Neural cell (in vitro differentiated cells): Measurements from ENCODE around the gene EGR4.

Experiments used
- EP300 ChIP-seq: fragments of 450-650 bp; conservative IDR thresholded peaks from 2 replicates; pipeline ENCODE4 v1.6.1; 2014; ENCODE audit warnings: antibody characterized with exemption, mild to moderate bottlenecking, moderate library complexity; ENCODE audit not compliant: poor library complexity, severe bottlenecking
- EZH2 ChIP-seq: fragments of 200-600, 300-800 bp; shearing (Covaris generic), sonication (generic); IDR thresholded peaks from 2 replicates; pipeline ENCODE4 v1.6.1; 2014; ENCODE audit warnings: antibody characterized with exemption, low read length, borderline replicate concordance, mild to moderate bottlenecking; ENCODE audit not compliant: insufficient read depth, poor library complexity, severe bottlenecking
- RAD21 ChIP-seq: fragments of 450-650 bp; conservative IDR thresholded peaks from 2 replicates; pipeline ENCODE4 v1.6.1; 2014; ENCODE audit warnings: antibody characterized with exemption, mild to moderate bottlenecking, moderate library complexity
- SMC3 ChIP-seq: fragments of 450-650 bp; conservative IDR thresholded peaks from 2 replicates; pipeline ENCODE4 v1.6.1; 2014; ENCODE audit warnings: antibody characterized with exemption, mild to moderate bottlenecking, moderate library complexity; ENCODE audit not compliant: poor library complexity
- TAF1 ChIP-seq: IDR thresholded peaks from 2 replicates; pipeline ENCODE4 v1.6.1; 2012; ENCODE audit warnings: low read depth
- TF ChIP-seq, protein P1 (sequence below): fragments of 450-650 bp; IDR thresholded peaks from 2 replicates; pipeline ENCODE4 v1.5.1; 2014; ENCODE audit warnings: antibody characterized with exemption, mild to moderate bottlenecking, moderate library complexity; ENCODE audit not compliant: poor library complexity, severe bottlenecking

DNA sequence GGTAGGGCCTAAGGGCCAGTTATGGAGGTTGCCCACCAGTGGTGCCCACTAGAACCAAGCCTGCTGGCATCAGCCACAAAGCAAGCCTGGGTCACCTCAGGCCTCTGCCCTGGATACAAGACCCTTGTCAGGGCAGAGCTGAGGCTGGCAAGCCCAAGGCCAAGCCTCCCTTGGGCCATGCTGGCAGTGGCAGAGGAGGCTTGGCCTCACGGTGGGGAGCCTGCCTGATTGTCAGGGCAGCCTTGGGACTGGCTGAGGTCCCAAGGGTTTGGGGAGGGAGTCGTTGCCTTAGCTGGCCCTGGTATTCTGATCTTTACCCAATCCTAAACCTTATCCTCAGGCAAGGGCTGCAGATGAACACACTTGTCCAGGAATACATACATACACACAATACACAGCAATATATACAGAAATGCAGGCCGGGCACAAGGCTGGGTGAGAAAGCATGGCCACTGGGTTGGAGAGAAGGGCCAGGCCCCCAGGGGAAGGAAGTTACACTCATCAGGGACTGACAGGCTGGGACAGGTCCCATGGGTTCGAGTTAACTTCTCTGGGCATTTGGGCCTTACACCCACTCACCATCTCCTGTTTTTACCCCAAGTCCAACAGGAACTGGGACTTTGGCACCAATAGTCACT, 38.2 kb downstream of the EGR4 start:
- no peak for TF ChIP-seq SMC3
- TF ChIP-seq, protein P1, sequence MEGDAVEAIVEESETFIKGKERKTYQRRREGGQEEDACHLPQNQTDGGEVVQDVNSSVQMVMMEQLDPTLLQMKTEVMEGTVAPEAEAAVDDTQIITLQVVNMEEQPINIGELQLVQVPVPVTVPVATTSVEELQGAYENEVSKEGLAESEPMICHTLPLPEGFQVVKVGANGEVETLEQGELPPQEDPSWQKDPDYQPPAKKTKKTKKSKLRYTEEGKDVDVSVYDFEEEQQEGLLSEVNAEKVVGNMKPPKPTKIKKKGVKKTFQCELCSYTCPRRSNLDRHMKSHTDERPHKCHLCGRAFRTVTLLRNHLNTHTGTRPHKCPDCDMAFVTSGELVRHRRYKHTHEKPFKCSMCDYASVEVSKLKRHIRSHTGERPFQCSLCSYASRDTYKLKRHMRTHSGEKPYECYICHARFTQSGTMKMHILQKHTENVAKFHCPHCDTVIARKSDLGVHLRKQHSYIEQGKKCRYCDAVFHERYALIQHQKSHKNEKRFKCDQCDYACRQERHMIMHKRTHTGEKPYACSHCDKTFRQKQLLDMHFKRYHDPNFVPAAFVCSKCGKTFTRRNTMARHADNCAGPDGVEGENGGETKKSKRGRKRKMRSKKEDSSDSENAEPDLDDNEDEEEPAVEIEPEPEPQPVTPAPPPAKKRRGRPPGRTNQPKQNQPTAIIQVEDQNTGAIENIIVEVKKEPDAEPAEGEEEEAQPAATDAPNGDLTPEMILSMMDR, result no peak
- no peak for TF ChIP-seq EZH2
- TF ChIP-seq TAF1, result no peak
- TF ChIP-seq RAD21, result no peak
- TF ChIP-seq EP300, result no peak
